Epithelial cell of esophagus (primary cell): ENCODE measurements around the gene DOHH.
"Not testable (repeated sequence)": the region's sequence is repeated elsewhere in the genome, so short reads cannot be mapped to it uniquely, and the experiment has no call there.

Experiments
- DNase-seq: peaks from one replicate; pipeline ENCODE4 v3.0.0; 2010; ENCODE audit warnings: low read depth
- H3K4me3 ChIP-seq: 2 replicates; pipeline ENCODE4 v1.5.1; 2011; ENCODE audit warnings: mild to moderate bottlenecking, low read length, control low read depth
- TF ChIP-seq, protein P1 (sequence below): IDR thresholded peaks from 2 replicates; pipeline ENCODE4 v1.5.1; 2011; ENCODE audit warnings: low read depth, mild to moderate bottlenecking, low read length, control low read depth, inconsistent platforms; ENCODE audit not compliant: insufficient read depth; ENCODE audit errors: missing control alignments

Gene DOHH

GRCh38 chr19:3511506-3512251 is 11.2 kb upstream of the DOHH start:
- TF ChIP-seq, protein P1, sequence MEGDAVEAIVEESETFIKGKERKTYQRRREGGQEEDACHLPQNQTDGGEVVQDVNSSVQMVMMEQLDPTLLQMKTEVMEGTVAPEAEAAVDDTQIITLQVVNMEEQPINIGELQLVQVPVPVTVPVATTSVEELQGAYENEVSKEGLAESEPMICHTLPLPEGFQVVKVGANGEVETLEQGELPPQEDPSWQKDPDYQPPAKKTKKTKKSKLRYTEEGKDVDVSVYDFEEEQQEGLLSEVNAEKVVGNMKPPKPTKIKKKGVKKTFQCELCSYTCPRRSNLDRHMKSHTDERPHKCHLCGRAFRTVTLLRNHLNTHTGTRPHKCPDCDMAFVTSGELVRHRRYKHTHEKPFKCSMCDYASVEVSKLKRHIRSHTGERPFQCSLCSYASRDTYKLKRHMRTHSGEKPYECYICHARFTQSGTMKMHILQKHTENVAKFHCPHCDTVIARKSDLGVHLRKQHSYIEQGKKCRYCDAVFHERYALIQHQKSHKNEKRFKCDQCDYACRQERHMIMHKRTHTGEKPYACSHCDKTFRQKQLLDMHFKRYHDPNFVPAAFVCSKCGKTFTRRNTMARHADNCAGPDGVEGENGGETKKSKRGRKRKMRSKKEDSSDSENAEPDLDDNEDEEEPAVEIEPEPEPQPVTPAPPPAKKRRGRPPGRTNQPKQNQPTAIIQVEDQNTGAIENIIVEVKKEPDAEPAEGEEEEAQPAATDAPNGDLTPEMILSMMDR: no peak

DNA sequence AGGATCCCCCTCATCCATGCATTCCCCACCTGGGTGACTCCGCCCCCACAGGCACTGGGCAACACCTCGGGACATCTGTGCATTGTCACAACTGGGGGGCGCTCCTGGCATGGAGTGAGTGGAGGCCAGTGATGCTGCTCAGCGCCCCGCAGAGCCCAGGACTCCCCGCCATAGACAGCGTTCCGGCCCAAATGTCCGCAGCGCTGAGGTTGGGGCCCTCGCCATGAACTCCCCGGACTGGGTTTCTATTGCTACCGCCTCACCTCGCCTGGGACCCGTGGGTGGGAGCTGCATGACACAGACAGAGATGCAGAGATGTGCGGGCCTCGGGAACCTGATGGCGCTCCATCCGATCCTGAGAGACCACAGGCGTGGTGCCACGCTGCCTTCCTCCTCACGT is 10.3 kb upstream of the DOHH start:
- TF ChIP-seq, protein P1: no peak
- H3K4me3 ChIP-seq: no peak overlapping the region
- DNase-seq: no peak

More at GRCh38 chr19:3511506-3512251, 11.2 kb upstream of the DOHH start:
- H3K4me3 ChIP-seq: no peak overlapping the region
- DNase-seq: no peak

DNA sequence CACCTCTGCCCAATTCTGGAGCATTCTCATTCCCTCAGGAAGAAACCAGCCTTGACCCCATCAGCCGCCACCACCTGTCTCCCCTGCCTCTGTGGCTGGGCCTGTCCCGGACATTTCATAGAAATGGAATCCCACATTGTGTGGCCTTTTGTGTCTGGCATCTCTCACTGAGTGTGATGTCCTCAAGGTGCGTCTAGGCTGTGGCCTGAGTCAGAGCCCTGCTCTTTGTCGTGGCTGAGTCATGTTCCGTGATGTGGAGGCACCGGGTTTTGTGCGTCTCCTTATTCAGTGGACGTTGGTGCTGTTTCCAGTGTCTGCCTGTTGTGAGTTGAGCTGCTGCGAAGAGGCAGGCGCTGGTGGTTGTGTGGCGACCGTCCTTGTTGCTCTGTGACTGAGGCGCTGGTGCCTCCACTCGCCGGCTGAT is 9.1 kb upstream of the DOHH start:
- DNase-seq: peak; percentile 95

DNA sequence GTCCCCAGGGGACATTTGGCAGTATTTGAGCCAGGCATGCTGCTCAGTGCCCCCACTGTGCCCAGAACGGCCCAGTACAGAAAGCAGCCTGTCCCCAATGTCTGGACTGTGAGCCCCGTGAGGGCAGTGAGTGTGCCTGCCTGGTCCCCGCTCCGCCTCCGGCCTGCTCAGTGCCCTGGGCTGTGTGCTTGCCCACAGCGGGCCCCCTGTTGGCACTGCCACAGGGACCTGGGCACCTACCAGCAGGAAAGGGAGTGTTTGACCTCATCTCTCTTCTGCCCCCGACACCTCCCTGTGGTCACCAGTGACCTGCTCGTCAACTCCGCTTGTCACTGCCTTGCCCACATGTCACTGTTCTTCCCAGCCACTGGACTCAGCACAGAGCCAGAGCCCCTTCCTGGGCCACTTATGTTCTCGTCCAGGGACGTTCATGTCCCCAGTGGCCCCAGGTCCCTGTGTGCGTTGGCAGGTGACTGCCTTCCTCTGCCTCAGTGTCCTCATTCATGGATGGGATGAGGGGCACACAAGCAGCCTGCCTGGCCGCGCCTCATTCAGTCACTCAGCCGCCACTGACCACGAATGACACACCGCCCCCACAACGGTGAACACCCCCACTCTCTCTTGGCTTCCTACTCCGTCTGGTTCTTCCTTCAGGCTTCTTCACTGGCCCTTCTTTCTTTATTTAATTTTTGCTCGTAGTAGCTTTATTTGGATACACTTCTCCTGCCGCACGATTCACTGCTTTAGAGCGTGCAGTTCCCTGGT is 8.5 kb upstream of the DOHH start:
- TF ChIP-seq, protein P1: no peak

More for the DNA sequence above, 9.1 kb upstream of the DOHH start:
- TF ChIP-seq, protein P1: no peak
- H3K4me3 ChIP-seq: no peak overlapping the region

GRCh38 chr19:3508121-3508661 is 7.7 kb upstream of the DOHH start:
- DNase-seq, H3K4me3 ChIP-seq: not testable (repeated sequence)

More for the DNA sequence above, 8.5 kb upstream of the DOHH start:
- no peak overlapping the region for H3K4me3 ChIP-seq
- no peak for DNase-seq

GRCh38 chr19:3507371-3508120 is 7.1 kb upstream of the DOHH start:
- TF ChIP-seq, protein P1: no peak
- peak overlapping the region; percentile 80 for H3K4me3 ChIP-seq
- DNase-seq: peak; percentile 39
